B cell (primary cell): Measurements from ENCODE around the gene HAS3. TPM values are rescaled to one million over a fixed set of nuclear protein-coding genes. Genes with fewer than 3 reads are reported as not detected.
A peak's percentile ranks its signal among the peaks of the same experiment; 100 is the strongest.

Experiments used
- ATAC-seq: fragments of 200-7000 bp; cut with Tn5 transposase; one replicate; pipeline ENCODE4 v1.10.0; 2021; ENCODE audit warnings: low read depth, mild to moderate bottlenecking, moderate number of reproducible peaks, moderate library complexity
- CTCF ChIA-PET: fragments of 350-600 bp; sonication (Branson Sonifier 250); formaldehyde crosslinking; loops from one replicate; lab custom pipeline; 2021; ENCODE audit warnings: antibody characterized with exemption, inconsistent platforms; lab: Charles Lee
- POLR2A ChIA-PET: fragments of 350-600 bp; sonication (Branson Sonifier 250); formaldehyde crosslinking; loops from one replicate; lab custom pipeline; 2021; ENCODE audit warnings: antibody characterized with exemption; lab: Charles Lee
- DNase-seq: peaks from one replicate; pipeline ENCODE4 v3.0.0; 2013
- H2AFZ ChIP-seq: 2 replicates; pipeline ENCODE4 v1.6.1; 2012; ENCODE audit warnings: mild to moderate bottlenecking, low read depth, low read length; ENCODE audit not compliant: insufficient read depth, poor library complexity, severe bottlenecking
- H3K27ac ChIP-seq, 2 donors: 1 replicate in 1 of 2; 2 replicates in 1 of 2; pipeline ENCODE4 v1.5.1; 2012 to 2013; ENCODE audit warnings: low read length in 2 of 2, mild to moderate bottlenecking in 2 of 2, moderate library complexity in 1 of 2
- H3K27me3 ChIP-seq, 4 experiments: fragments of 200-600 bp in 1 of 4; sonication (generic) in 1 of 4; replicated peaks in 1 of 4; 1 replicate in 2 of 4; 2 replicates in 2 of 4; pipeline versions ENCODE4 v1.6.1 to v1.7.0; 2013 to 2016; ENCODE audit warnings: low read length in 3 of 4, mild to moderate bottlenecking in 2 of 4, mixed read lengths in 1 of 4, moderate library complexity in 1 of 4; ENCODE audit not compliant: insufficient read depth in 4 of 4, control insufficient read depth in 3 of 4; ENCODE audit errors: control extremely low read depth in 1 of 4
- H3K36me3 ChIP-seq, 2 experiments: replicated peaks in 1 of 2; 1 replicate in 1 of 2; 2 replicates in 1 of 2; pipeline versions ENCODE4 v1.6.1 to v1.7.1; 2013; ENCODE audit warnings: low read length in 1 of 2; ENCODE audit not compliant: insufficient read depth in 2 of 2, control insufficient read depth in 1 of 2; ENCODE audit errors: control extremely low read depth in 1 of 2, extremely low read depth in 1 of 2
- H3K4me1 ChIP-seq, 2 donors: fragments of 200-600 bp in 1 of 2; sonication (generic) in 1 of 2; 1 replicate in 1 of 2; 2 replicates in 1 of 2; pipeline versions ENCODE4 v1.5.1 to v1.6.1; 2013 to 2017; ENCODE audit warnings: low read length in 2 of 2; ENCODE audit not compliant: control insufficient read depth in 2 of 2, insufficient read depth in 2 of 2
- H3K4me2 ChIP-seq: replicated peaks from 2 replicates; pipeline ENCODE3; 2012; ENCODE audit warnings: mild to moderate bottlenecking, low read depth, low read length; ENCODE audit not compliant: poor library complexity, severe bottlenecking
- H3K4me3 ChIP-seq, 5 experiments: fragments of 200-600 bp in 1 of 5; sonication (generic) in 1 of 5; 1 replicate in 3 of 5; 2 replicates in 2 of 5; pipeline versions ENCODE4 v1.5.1 to v1.7.0; 2011 to 2016; ENCODE audit warnings: low read length in 4 of 5, mild to moderate bottlenecking in 4 of 5, low read depth in 2 of 5, control low read depth in 1 of 5, moderate library complexity in 1 of 5; ENCODE audit not compliant: insufficient read depth in 1 of 5; ENCODE audit errors: control extremely low read depth in 1 of 5, extremely low read depth in 1 of 5
- H3K79me2 ChIP-seq: fragments of 200-600 bp; sonication (generic); one replicate; pipeline ENCODE4 v1.6.0; 2016; ENCODE audit warnings: low read length; ENCODE audit not compliant: control insufficient read depth, insufficient read depth
- H3K9ac ChIP-seq: fragments of 200-600 bp; sonication (generic); 2 replicates; pipeline ENCODE4 v1.6.1; 2017; ENCODE audit warnings: mild to moderate bottlenecking, low read length, moderate library complexity
- H3K9me3 ChIP-seq, 3 donors: one replicate each; pipeline versions ENCODE4 v1.6.1 to v1.7.1; 2013; ENCODE audit warnings: low read length in 2 of 3; ENCODE audit not compliant: control insufficient read depth in 2 of 3, insufficient read depth in 1 of 3; ENCODE audit errors: control extremely low read depth in 1 of 3
- H4K20me1 ChIP-seq: 2 replicates; pipeline ENCODE4 v1.6.0; 2012; ENCODE audit warnings: mild to moderate bottlenecking, low read length; ENCODE audit not compliant: insufficient read depth, control insufficient read depth, poor library complexity, severe bottlenecking
- H3K27ac Mint-ChIP-seq: one replicate; pipeline ENCODE4 v1.8.0; 2021; ENCODE audit warnings: mixed read lengths
- H3K27me3 Mint-ChIP-seq: one replicate; pipeline ENCODE4 v1.8.0; 2021; ENCODE audit warnings: mixed read lengths
- H3K4me1 Mint-ChIP-seq: one replicate; pipeline ENCODE4 v1.8.0; 2021; ENCODE audit warnings: mixed read lengths
- H3K4me3 Mint-ChIP-seq: one replicate; pipeline ENCODE4 v1.8.0; 2021; ENCODE audit warnings: mixed read lengths
- H3K9me3 Mint-ChIP-seq: one replicate; pipeline ENCODE4 v1.8.0; 2022; ENCODE audit warnings: mixed read lengths; ENCODE audit not compliant: insufficient read depth
- CTCF ChIP-seq: fragments of 200-600 bp; IDR thresholded peaks from one replicate; pipeline ENCODE4 v1.8.0; 2022; ENCODE audit warnings: antibody characterized with exemption, mild to moderate bottlenecking
- EZH2 ChIP-seq: IDR thresholded peaks from 2 replicates; pipeline ENCODE4 v1.6.1; 2012; ENCODE audit warnings: borderline replicate concordance, low read depth, mild to moderate bottlenecking, moderate library complexity, low read length; ENCODE audit not compliant: insufficient read depth, poor library complexity, severe bottlenecking
- WGBS: methylation state at CpG from one replicate; pipeline ENCODE4 v1.1.5; 2013; ENCODE audit warnings: missing lambda C conversion rate; ENCODE audit not compliant: insufficient coverage; 5-methylcytosine and 5-hydroxymethylcytosine counted together
- intact Hi-C: fragments of 100-400 bp; cut with micrococcal nuclease; formaldehyde crosslinking; loops from one replicate; pipeline ENCODE4 v1.10.0; 2022
- polyA plus RNA-seq: library from polyadenylated mRNA; depleted of rRNA; stranded (reverse); fragments of >200 nt; gene quantifications from 2 replicates; pipeline ENCODE4 v1.2.3, GENCODE V29; 2012
- total RNA-seq, 2 donors: library from RNA; stranded (reverse); fragments of 120-200 nt in 1 of 2; gene quantifications; 1 replicate in 1 of 2; 2 replicates in 1 of 2; pipeline versions ENCODE4 v1.2.3 to v1.2.4, GENCODE V29; 2013 to 2022

The HAS3 gene
- total and polyA plus RNA-seq, 2 donors (not counting 1 experiment from before 2014, with no cell fraction given): 1.4 to 2.6 TPM

GRCh38 chr16:69131839-69132423 lies 26.5 kb downstream of the HAS3 start:
- Histone ChIP-seq H3K27me3 (no peaks in the 10 kb centered on the region), H3K4me1 (peaks cover 16 to 19% of the 10 kb centered on the region in 2 donors), H3K9me3 (no peaks in the 10 kb centered on the region), H3K4me2 (peak overlapping the region; percentile 95), H3K9ac (peak overlapping the region; percentile 87), H3K27ac (peak overlapping the region; percentile 66 to 90), H2AFZ (peak overlapping the region; percentile 92), H3K36me3 (peaks cover 3 to 9% of the 10 kb centered on the region in 2 experiments), H4K20me1 (peaks cover 38% of the 10 kb centered on the region), H3K4me3 (peak overlapping the region; percentile 87 to 96 (median 89)), H3K79me2 (peaks cover 89% of the 10 kb centered on the region)
- intact Hi-C loops: loop anchor here (1.0 to 10.0 kb wide), 2 partner anchors 54 to 1467 kb away; partner anchors contain the start of genes ACD, C16orf86, ENKD1 and PARD6A
- TF ChIP-seq CTCF (no peak), EZH2 (no peak)
- ChIA-PET POLR2A (interaction anchor here (1.6 kb wide), 1 partner anchor 55 kb away, joined by 6 read pairs; the partner anchor contains the start of gene SNTB2), CTCF (interaction anchor here (0.5 to 4.8 kb wide), 5 partner anchors 8 to 847 kb away, joined by 4 to 29 read pairs (median 7); no protein-coding TSS in a partner anchor)
- Mint-ChIP-seq H3K4me1 (peaks cover 45% of the 10 kb centered on the region), H3K27me3 (no peaks in the 10 kb centered on the region), H3K27ac (peak overlapping the region; percentile 91), H3K4me3 (peak overlapping the region; percentile 95), H3K9me3 (no peaks in the 10 kb centered on the region)
- 2% methylated on average over 35 of the region's 53 CpGs for WGBS
- ATAC-seq: peak; percentile 56
- no peak for DNase-seq
